ENCODE results near the gene EIF5AL1. TPM values are rescaled to one million over a fixed set of nuclear protein-coding genes. Genes with fewer than 3 reads are reported as not detected.

The EIF5AL1 gene
- total and polyA plus RNA-seq, 2 donors (not counting 1 experiment from before 2014, with no cell fraction given), result 0.33 to 2.0 TPM

DNA sequence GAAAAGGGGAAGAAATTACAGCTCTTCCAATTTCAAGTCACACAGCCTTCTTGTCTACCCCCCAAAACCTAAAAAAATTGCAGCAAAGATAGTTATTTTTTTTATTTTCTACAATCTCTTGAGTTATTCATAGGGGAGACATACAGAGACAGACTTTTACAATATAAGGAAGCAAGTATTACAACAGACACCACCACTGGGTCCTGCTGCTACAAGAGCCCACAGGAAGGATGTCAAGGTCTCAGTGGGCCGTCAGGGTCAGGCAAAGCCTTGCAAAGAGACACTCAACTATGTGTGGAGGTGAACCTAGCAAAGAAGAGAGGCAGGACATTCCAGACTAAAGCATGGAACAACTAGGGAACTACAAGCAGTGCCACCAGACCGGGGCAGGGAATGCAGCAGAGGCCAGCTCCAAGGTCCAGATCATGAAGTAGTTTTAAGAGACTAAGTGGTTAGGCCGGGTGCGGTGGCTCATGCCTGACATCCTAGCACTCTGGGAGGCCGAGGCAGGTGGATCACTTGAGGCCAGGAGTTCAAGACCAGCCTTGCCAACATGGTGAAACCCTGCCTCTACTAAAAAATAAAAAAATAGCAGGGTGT is 38.7 kb upstream of the EIF5AL1 start:
- no peak for TF ChIP-seq EZH2 (IDR thresholded peaks at IDR 0.05; ENCODE audit: low read length, missing control alignments)
- TF ChIP-seq, protein P1, sequence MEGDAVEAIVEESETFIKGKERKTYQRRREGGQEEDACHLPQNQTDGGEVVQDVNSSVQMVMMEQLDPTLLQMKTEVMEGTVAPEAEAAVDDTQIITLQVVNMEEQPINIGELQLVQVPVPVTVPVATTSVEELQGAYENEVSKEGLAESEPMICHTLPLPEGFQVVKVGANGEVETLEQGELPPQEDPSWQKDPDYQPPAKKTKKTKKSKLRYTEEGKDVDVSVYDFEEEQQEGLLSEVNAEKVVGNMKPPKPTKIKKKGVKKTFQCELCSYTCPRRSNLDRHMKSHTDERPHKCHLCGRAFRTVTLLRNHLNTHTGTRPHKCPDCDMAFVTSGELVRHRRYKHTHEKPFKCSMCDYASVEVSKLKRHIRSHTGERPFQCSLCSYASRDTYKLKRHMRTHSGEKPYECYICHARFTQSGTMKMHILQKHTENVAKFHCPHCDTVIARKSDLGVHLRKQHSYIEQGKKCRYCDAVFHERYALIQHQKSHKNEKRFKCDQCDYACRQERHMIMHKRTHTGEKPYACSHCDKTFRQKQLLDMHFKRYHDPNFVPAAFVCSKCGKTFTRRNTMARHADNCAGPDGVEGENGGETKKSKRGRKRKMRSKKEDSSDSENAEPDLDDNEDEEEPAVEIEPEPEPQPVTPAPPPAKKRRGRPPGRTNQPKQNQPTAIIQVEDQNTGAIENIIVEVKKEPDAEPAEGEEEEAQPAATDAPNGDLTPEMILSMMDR (conservative IDR thresholded peaks at IDR 0.05 in 1 of 2, IDR thresholded peaks at IDR 0.05 in 1 of 2; ENCODE audit: low read depth in 1 of 2, low read length in 2 of 2), result no peak
- Histone ChIP-seq H3K4me2 (ENCODE audit: extremely low read depth, insufficient read depth, low read length) (no peak overlapping the region), H3K27ac (ENCODE audit: insufficient read depth, low read length) (no peak overlapping the region), H2AFZ (ENCODE audit: low read length) (no peak overlapping the region), H3K4me3 (replicated peaks in 1 of 4; ENCODE audit: control extremely low read depth in 1 of 4, insufficient read depth in 1 of 4, low read depth in 3 of 4, low read length in 4 of 4) (no peak overlapping the region), H3K27me3 (ENCODE audit: control insufficient read depth, insufficient read depth, low read length) (no peaks in the 10 kb centered on the region), H3K9me3 (ENCODE audit: control insufficient read depth, insufficient read depth, low read depth, low read length) (no peaks in the 10 kb centered on the region), H3K36me3 (ENCODE audit: control insufficient read depth, insufficient read depth, low read length) (no peaks in the 10 kb centered on the region), H3K4me1 (ENCODE audit: control insufficient read depth, extremely low read depth, insufficient read depth, low read length) (peaks cover 2% of the 10 kb centered on the region), H4K20me1 (ENCODE audit: control insufficient read depth, extremely low read depth, insufficient read depth, low read length) (no peaks in the 10 kb centered on the region), H3K9ac (ENCODE audit: insufficient read depth, low read length) (no peak overlapping the region), H3K79me2 (ENCODE audit: control insufficient read depth, insufficient read depth, low read length) (no peaks in the 10 kb centered on the region)
- DNase-seq (ENCODE audit: low read depth in 2 of 2), result no peak

DNA sequence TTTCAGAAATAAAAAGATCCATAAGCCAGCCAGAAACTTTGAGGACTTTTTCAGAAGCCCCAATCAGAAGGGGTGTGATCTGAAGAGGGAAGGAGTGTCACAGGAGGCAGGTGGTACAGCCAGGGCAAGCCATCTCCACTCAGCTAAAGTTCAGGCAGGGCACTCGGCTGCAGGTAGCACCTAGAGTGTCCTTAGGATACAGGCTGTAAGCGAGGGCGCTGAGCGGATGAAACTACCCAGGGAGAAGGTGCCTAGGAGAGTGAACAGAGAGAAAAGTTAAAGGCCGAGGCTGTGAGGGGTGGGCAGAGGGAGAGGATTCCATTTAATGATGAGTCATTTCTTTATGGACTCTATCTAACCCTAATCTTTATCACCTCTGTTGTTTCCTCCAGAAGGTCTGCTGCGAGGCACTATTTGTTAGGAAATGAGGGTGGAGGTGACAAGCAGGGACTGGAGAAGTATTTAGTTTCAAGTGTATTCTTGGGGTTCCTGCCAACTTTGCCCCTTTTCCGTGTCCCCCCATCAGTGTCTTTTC is 37.1 kb upstream of the EIF5AL1 start:
- H3K36me3 ChIP-seq (ENCODE audit: control insufficient read depth, insufficient read depth, low read length), result no peaks in the 10 kb centered on the region
- H2AFZ ChIP-seq (ENCODE audit: low read length), result no peak overlapping the region
- no peak overlapping the region for H3K9ac ChIP-seq (ENCODE audit: insufficient read depth, low read length)
- no peaks in the 10 kb centered on the region for H3K79me2 ChIP-seq (ENCODE audit: control insufficient read depth, insufficient read depth, low read length)
- TF ChIP-seq, protein P1 (conservative IDR thresholded peaks at IDR 0.05 in 1 of 2, IDR thresholded peaks at IDR 0.05 in 1 of 2; ENCODE audit: low read depth in 1 of 2, low read length in 2 of 2), result no peak
- TF ChIP-seq EZH2 (IDR thresholded peaks at IDR 0.05; ENCODE audit: low read length, missing control alignments), result no peak
- no peaks in the 10 kb centered on the region for H3K4me1 ChIP-seq (ENCODE audit: control insufficient read depth, extremely low read depth, insufficient read depth, low read length)
- H3K4me2 ChIP-seq (ENCODE audit: extremely low read depth, insufficient read depth, low read length), result no peak overlapping the region
- no peak overlapping the region for H3K4me3 ChIP-seq (replicated peaks in 1 of 4; ENCODE audit: control extremely low read depth in 1 of 4, insufficient read depth in 1 of 4, low read depth in 3 of 4, low read length in 4 of 4)
- no peak overlapping the region for H3K27ac ChIP-seq (ENCODE audit: insufficient read depth, low read length)
- DNase-seq (ENCODE audit: low read depth in 2 of 2), result no peak
- H3K9me3 ChIP-seq (ENCODE audit: control insufficient read depth, insufficient read depth, low read depth, low read length), result no peaks in the 10 kb centered on the region
- no peaks in the 10 kb centered on the region for H3K27me3 ChIP-seq (ENCODE audit: control insufficient read depth, insufficient read depth, low read length)
- H4K20me1 ChIP-seq (ENCODE audit: control insufficient read depth, extremely low read depth, insufficient read depth, low read length), result no peaks in the 10 kb centered on the region

DNA sequence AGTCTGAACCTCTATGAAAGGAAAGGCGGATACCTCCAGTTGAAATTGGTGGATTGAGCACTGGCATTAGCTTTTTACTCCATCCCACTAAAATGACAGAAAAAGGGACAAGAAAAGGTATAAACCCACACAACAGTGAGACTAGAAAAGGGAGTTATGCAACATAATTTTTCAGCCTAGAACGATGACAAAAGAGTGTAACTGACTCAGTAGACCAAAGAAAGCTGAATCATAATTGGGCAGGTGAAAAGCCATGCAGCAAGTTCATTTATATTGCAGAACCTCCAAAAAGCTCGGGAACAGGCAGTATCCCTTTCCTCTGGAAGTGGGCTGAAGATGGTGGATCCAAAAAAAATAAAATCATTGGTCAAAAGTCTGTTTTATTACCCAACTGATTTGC is 36.5 kb upstream of the EIF5AL1 start:
- Histone ChIP-seq H3K27me3 (ENCODE audit: control insufficient read depth, insufficient read depth, low read length) (no peaks in the 10 kb centered on the region), H3K79me2 (ENCODE audit: control insufficient read depth, insufficient read depth, low read length) (no peaks in the 10 kb centered on the region), H3K4me3 (replicated peaks in 1 of 4; ENCODE audit: control extremely low read depth in 1 of 4, insufficient read depth in 1 of 4, low read depth in 3 of 4, low read length in 4 of 4) (no peak overlapping the region), H3K4me2 (ENCODE audit: extremely low read depth, insufficient read depth, low read length) (no peak overlapping the region), H3K9me3 (ENCODE audit: control insufficient read depth, insufficient read depth, low read depth, low read length) (no peaks in the 10 kb centered on the region), H3K4me1 (ENCODE audit: control insufficient read depth, extremely low read depth, insufficient read depth, low read length) (no peaks in the 10 kb centered on the region), H3K36me3 (ENCODE audit: control insufficient read depth, insufficient read depth, low read length) (no peaks in the 10 kb centered on the region), H2AFZ (ENCODE audit: low read length) (no peak overlapping the region), H3K27ac (ENCODE audit: insufficient read depth, low read length) (no peak overlapping the region), H4K20me1 (ENCODE audit: control insufficient read depth, extremely low read depth, insufficient read depth, low read length) (no peaks in the 10 kb centered on the region), H3K9ac (ENCODE audit: insufficient read depth, low read length) (no peak overlapping the region)
- no peak for DNase-seq (ENCODE audit: low read depth in 2 of 2)
- TF ChIP-seq, protein P1 (conservative IDR thresholded peaks at IDR 0.05 in 1 of 2, IDR thresholded peaks at IDR 0.05 in 1 of 2; ENCODE audit: low read depth in 1 of 2, low read length in 2 of 2), result no peak
- no peak for TF ChIP-seq EZH2 (IDR thresholded peaks at IDR 0.05; ENCODE audit: low read length, missing control alignments)
